Upper lobe of right lung (tissue), 1 donor: Measurements from ENCODE around the gene FBXL2. TPM values are rescaled to one million over a fixed set of nuclear protein-coding genes. Genes with fewer than 3 reads are reported as not detected.
A peak's percentile ranks its signal among the peaks of the same experiment; 100 is the strongest.

ENCODE experiments used
- ATAC-seq: fragments of 200-7000 bp; cut with Tn5 transposase; one replicate; pipeline ENCODE4 v1.9.1; 2020; ENCODE audit warnings: mild to moderate bottlenecking, moderate library complexity
- DNase-seq: peaks from one replicate; pipeline ENCODE4 v3.0.0-alpha.2; 2020
- H3K27ac ChIP-seq: fragments of 200-600 bp; one replicate; pipeline ENCODE4 v1.8.0; 2022
- H3K27me3 ChIP-seq: fragments of 200-600 bp; one replicate; pipeline ENCODE4 v1.8.0; 2022; ENCODE audit warnings: mild to moderate bottlenecking
- H3K36me3 ChIP-seq: fragments of 200-600 bp; one replicate; pipeline ENCODE4 v1.8.0; 2022
- H3K4me1 ChIP-seq: fragments of 200-600 bp; one replicate; pipeline ENCODE4 v1.8.0; 2022
- H3K4me3 ChIP-seq: fragments of 200-600 bp; one replicate; pipeline ENCODE4 v1.8.0; 2022; ENCODE audit warnings: mild to moderate bottlenecking
- H3K9me3 ChIP-seq: fragments of 200-600 bp; one replicate; pipeline ENCODE4 v1.8.0; 2022
- intact Hi-C: fragments of 100-400 bp; cut with DNase I; formaldehyde crosslinking; loops from one replicate; pipeline ENCODE4 v1.11.0; 2022
- total RNA-seq: library from RNA; stranded (reverse); fragmentation: NEBNext Ultra II Directional; extraction: Animal tissue kit (Norgen Biotek cat#: 25700); gene quantifications from one replicate; pipeline ENCODE4 v1.2.1, GENCODE V29; 2021
- TF ChIP-seq, protein P1 (sequence below): fragments of 200-600 bp; IDR thresholded peaks from one replicate; pipeline ENCODE4 v1.8.0; 2022; ENCODE audit warnings: antibody characterized with exemption
- donor health status: DM: no; HTN: yes; CAD: no; lungs with severe emphysema.

The FBXL2 gene
- total RNA-seq, 1 donor from 2014 or later = 7.6 TPM

GRCh38 chr3:33256249-33256648 is 21.0 kb upstream of the FBXL2 start:
- intact Hi-C loops = no loop called here
- no peaks in the 10 kb centered on the region for H3K4me1 ChIP-seq
- H3K4me3 ChIP-seq = no peak overlapping the region

GRCh38 chr3:33260104-33260503 is 17.1 kb upstream of the FBXL2 start:
- Histone ChIP-seq H3K9me3 (no peaks in the 10 kb centered on the region), H3K27me3 (no peaks in the 10 kb centered on the region), H3K4me3 (no peak overlapping the region), H3K27ac (no peak overlapping the region), H3K4me1 (no peaks in the 10 kb centered on the region), H3K36me3 (no peaks in the 10 kb centered on the region)
- ATAC-seq (no peak), DNase-seq (no peak)
- intact Hi-C loops = no loop called here
- TF ChIP-seq, protein P1, sequence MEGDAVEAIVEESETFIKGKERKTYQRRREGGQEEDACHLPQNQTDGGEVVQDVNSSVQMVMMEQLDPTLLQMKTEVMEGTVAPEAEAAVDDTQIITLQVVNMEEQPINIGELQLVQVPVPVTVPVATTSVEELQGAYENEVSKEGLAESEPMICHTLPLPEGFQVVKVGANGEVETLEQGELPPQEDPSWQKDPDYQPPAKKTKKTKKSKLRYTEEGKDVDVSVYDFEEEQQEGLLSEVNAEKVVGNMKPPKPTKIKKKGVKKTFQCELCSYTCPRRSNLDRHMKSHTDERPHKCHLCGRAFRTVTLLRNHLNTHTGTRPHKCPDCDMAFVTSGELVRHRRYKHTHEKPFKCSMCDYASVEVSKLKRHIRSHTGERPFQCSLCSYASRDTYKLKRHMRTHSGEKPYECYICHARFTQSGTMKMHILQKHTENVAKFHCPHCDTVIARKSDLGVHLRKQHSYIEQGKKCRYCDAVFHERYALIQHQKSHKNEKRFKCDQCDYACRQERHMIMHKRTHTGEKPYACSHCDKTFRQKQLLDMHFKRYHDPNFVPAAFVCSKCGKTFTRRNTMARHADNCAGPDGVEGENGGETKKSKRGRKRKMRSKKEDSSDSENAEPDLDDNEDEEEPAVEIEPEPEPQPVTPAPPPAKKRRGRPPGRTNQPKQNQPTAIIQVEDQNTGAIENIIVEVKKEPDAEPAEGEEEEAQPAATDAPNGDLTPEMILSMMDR = no peak

More at GRCh38 chr3:33256249-33256648, 21.0 kb upstream of the FBXL2 start:
- no peak for DNase-seq
- Histone ChIP-seq H3K27ac (no peak overlapping the region), H3K27me3 (no peaks in the 10 kb centered on the region), H3K9me3 (no peaks in the 10 kb centered on the region), H3K36me3 (no peaks in the 10 kb centered on the region)
- no peak for ATAC-seq
- TF ChIP-seq, protein P1 = no peak

GRCh38 chr3:33269385-33269784 is 7.9 kb upstream of the FBXL2 start:
- DNase-seq = no peak
- Histone ChIP-seq H3K4me3 (no peak overlapping the region), H3K4me1 (no peaks in the 10 kb centered on the region), H3K9me3 (no peaks in the 10 kb centered on the region), H3K27ac (no peak overlapping the region), H3K27me3 (no peaks in the 10 kb centered on the region), H3K36me3 (no peaks in the 10 kb centered on the region)
- intact Hi-C loops = no loop called here
- TF ChIP-seq, protein P1 = no peak
- no peak for ATAC-seq

DNA sequence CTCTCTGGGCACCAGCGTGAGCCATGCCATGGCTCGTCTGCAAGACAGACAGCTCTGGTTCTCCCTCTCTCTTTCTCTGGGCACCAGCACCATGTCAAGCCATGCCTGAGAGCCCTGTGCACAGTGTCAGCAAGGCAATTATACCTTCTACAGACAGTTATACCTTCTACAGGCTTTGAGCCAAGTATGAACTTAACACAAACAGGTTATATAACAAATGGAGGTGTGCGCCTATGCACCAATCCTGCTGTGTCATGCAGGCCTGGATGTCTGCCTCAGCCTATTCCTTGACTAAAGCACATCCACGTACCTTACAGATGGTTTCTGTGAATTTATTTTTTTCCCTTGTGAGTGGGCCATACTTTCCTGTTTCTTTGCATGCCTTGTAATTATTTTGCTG is 5.9 kb upstream of the FBXL2 start:
- no peak overlapping the region for H3K4me3 ChIP-seq
- H3K27ac ChIP-seq = no peak overlapping the region
- ATAC-seq (no peak), DNase-seq (no peak)
- H3K4me1 ChIP-seq = no peaks in the 10 kb centered on the region
- intact Hi-C loops = no loop called here
- H3K27me3 ChIP-seq = no peaks in the 10 kb centered on the region
- no peaks in the 10 kb centered on the region for H3K36me3 ChIP-seq
- H3K9me3 ChIP-seq = no peaks in the 10 kb centered on the region
- TF ChIP-seq, protein P1 = no peak

GRCh38 chr3:33273628-33274027 is 3.6 kb upstream of the FBXL2 start:
- TF ChIP-seq, protein P1 = no peak

GRCh38 chr3:33278163-33278562 is 921 bp downstream of the FBXL2 start:
- Histone ChIP-seq H3K27me3 (peaks cover 6% of the 10 kb centered on the region), H3K36me3 (no peaks in the 10 kb centered on the region), H3K27ac (no peak overlapping the region), H3K4me3 (peak overlapping the region; percentile 69), H3K4me1 (no peaks in the 10 kb centered on the region), H3K9me3 (no peaks in the 10 kb centered on the region)
- ATAC-seq = no peak
- intact Hi-C loops = no loop called here
- TF ChIP-seq, protein P1 = no peak
- no peak for DNase-seq

More at GRCh38 chr3:33273628-33274027, 3.6 kb upstream of the FBXL2 start:
- H3K27ac ChIP-seq = no peak overlapping the region
- H3K36me3 ChIP-seq = no peaks in the 10 kb centered on the region
- H3K4me3 ChIP-seq = no peak overlapping the region
- intact Hi-C loops = no loop called here
- no peaks in the 10 kb centered on the region for H3K4me1 ChIP-seq
- H3K27me3 ChIP-seq = peaks cover 6% of the 10 kb centered on the region
- ATAC-seq (no peak), DNase-seq (no peak)
- H3K9me3 ChIP-seq = no peaks in the 10 kb centered on the region
